Loucy (cell line): ENCODE results near the gene AFF3.

ENCODE experiments used
- H2AFZ ChIP-seq: fragments of 200-600 bp; sonication (generic); 2 replicates; pipeline ENCODE4 v1.6.0; 2016; ENCODE audit warnings: antibody characterized with exemption, mild to moderate bottlenecking, low read length, moderate library complexity
- H3F3A ChIP-seq: fragments of 200-600 bp; 2 replicates; pipeline ENCODE4 v1.6.0; 2016; ENCODE audit warnings: antibody characterized with exemption, low read depth, mild to moderate bottlenecking
- H3K27me3 ChIP-seq: fragments of 200-600 bp; sonication (generic); 2 replicates; pipeline ENCODE4 v1.6.1; 2014; ENCODE audit warnings: low read length, mild to moderate bottlenecking; ENCODE audit not compliant: insufficient read depth, poor library complexity, severe bottlenecking
- H3K36me3 ChIP-seq: fragments of 200-600 bp; sonication (generic); 2 replicates; pipeline ENCODE4 v1.6.1; 2016; ENCODE audit warnings: low read length; ENCODE audit not compliant: insufficient read depth
- H3K4me1 ChIP-seq: fragments of 200-600 bp; sonication (generic); 2 replicates; pipeline ENCODE4 v1.5.1; 2014; ENCODE audit warnings: low read length, mild to moderate bottlenecking; ENCODE audit not compliant: insufficient read depth, poor library complexity, severe bottlenecking
- H3K4me2 ChIP-seq: fragments of 200-600 bp; sonication (generic); 2 replicates; pipeline ENCODE4 v1.6.0; 2014; ENCODE audit warnings: antibody characterized with exemption, low read length, low read depth, mild to moderate bottlenecking; ENCODE audit not compliant: poor library complexity, severe bottlenecking
- H3K4me3 ChIP-seq: fragments of 200-600 bp; sonication (generic); 2 replicates; pipeline ENCODE4 v1.5.1; 2014; ENCODE audit warnings: low read length, mild to moderate bottlenecking, mixed read lengths; ENCODE audit not compliant: poor library complexity, severe bottlenecking
- H3K79me2 ChIP-seq: fragments of 200-600 bp; sonication (generic); 2 replicates; pipeline ENCODE4 v1.6.1; 2014; ENCODE audit warnings: low read length; ENCODE audit not compliant: insufficient read depth
- H3K9ac ChIP-seq: fragments of 200-600 bp; sonication (generic); 2 replicates; pipeline ENCODE4 v1.6.0; 2014; ENCODE audit warnings: mild to moderate bottlenecking, low read depth, low read length, moderate library complexity; ENCODE audit not compliant: poor library complexity, severe bottlenecking
- H3K9me2 ChIP-seq: fragments of 200-600 bp; sonication (generic); replicated peaks from 2 replicates; pipeline ENCODE4 v1.6.1; 2016; ENCODE audit warnings: low read depth, low read length, mixed read lengths
- H3K9me3 ChIP-seq: fragments of 200-600 bp; sonication (generic); 2 replicates; pipeline ENCODE4 v1.6.1; 2014; ENCODE audit warnings: mild to moderate bottlenecking, antibody characterized with exemption, low read length, low read depth; ENCODE audit not compliant: insufficient read depth
- H4K20me1 ChIP-seq: fragments of 200-600 bp; sonication (generic); 2 replicates; pipeline ENCODE4 v1.6.0; 2014; ENCODE audit warnings: antibody characterized with exemption, low read length, mild to moderate bottlenecking; ENCODE audit not compliant: insufficient read depth, poor library complexity, severe bottlenecking
- EZH2phosphoT487 ChIP-seq: fragments of 200-600 bp; IDR thresholded peaks from 2 replicates; pipeline ENCODE4 v1.6.1; 2018; ENCODE audit warnings: antibody characterized with exemption, mild to moderate bottlenecking, moderate library complexity, borderline replicate concordance
- TF ChIP-seq, protein P1 (sequence below): fragments of 200-600 bp; sonication (generic); conservative IDR thresholded peaks from 2 replicates; pipeline ENCODE4 v1.5.1; 2014; ENCODE audit warnings: mild to moderate bottlenecking, antibody characterized with exemption, low read length

The AFF3 gene

DNA sequence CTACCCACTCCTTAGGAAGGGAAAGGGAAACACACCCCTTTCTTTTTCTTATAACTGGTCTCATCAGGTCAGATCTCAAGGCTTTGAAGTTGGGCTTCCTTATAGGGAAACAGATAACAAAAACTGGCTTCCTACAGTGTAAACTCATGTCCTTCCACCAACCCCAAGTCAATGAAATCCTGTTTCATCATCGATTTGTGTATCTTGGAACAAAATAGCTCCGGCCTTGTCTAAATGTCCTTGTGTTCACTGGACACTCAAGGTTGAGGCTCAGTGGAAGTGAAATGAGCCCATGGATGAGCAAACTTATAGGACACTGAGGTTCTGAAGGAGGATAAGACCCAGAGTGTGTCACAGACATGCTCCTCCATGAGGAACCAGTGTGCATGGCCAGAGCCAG is 496.4 kb downstream of the AFF3 start:
- Histone ChIP-seq H3K4me1 (no peaks in the 10 kb centered on the region), H2AFZ (no peak overlapping the region), H3K9ac (no peak overlapping the region), H3F3A (no peaks in the 10 kb centered on the region), H3K9me3 (no peaks in the 10 kb centered on the region), H3K36me3 (no peaks in the 10 kb centered on the region), H3K4me3 (no peak overlapping the region), H3K79me2 (no peaks in the 10 kb centered on the region), H3K4me2 (no peak overlapping the region), H4K20me1 (no peaks in the 10 kb centered on the region), H3K9me2 (no peaks in the 10 kb centered on the region), H3K27me3 (no peaks in the 10 kb centered on the region)
- TF ChIP-seq, protein P1, sequence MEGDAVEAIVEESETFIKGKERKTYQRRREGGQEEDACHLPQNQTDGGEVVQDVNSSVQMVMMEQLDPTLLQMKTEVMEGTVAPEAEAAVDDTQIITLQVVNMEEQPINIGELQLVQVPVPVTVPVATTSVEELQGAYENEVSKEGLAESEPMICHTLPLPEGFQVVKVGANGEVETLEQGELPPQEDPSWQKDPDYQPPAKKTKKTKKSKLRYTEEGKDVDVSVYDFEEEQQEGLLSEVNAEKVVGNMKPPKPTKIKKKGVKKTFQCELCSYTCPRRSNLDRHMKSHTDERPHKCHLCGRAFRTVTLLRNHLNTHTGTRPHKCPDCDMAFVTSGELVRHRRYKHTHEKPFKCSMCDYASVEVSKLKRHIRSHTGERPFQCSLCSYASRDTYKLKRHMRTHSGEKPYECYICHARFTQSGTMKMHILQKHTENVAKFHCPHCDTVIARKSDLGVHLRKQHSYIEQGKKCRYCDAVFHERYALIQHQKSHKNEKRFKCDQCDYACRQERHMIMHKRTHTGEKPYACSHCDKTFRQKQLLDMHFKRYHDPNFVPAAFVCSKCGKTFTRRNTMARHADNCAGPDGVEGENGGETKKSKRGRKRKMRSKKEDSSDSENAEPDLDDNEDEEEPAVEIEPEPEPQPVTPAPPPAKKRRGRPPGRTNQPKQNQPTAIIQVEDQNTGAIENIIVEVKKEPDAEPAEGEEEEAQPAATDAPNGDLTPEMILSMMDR: no peak
- TF ChIP-seq EZH2phosphoT487: no peak

DNA sequence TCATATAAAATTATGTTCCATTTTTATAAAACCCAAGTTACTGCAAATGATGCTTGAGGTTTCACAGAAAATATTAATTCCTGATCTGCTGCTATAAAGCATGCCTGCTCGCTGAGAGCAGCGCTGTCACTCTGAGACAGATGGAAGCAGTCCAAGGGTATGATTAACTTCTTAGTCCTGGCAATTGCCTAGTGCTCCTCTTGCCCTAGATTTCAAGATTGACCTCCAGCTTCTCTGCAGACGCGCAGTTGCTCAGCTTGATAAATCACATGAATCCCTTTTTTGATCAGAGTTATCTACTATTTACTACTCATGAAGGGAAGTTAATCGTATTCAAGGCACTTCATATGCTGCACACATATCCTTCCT is 498.0 kb downstream of the AFF3 start:
- no peak for TF ChIP-seq EZH2phosphoT487
- TF ChIP-seq, protein P1: no peak
- H3F3A ChIP-seq: no peaks in the 10 kb centered on the region
- H3K79me2 ChIP-seq: no peaks in the 10 kb centered on the region
- H2AFZ ChIP-seq: no peak overlapping the region
- no peaks in the 10 kb centered on the region for H3K9me2 ChIP-seq
- H3K27me3 ChIP-seq: no peaks in the 10 kb centered on the region
- H3K4me2 ChIP-seq: no peak overlapping the region
- H4K20me1 ChIP-seq: no peaks in the 10 kb centered on the region
- H3K4me3 ChIP-seq: no peak overlapping the region
- no peaks in the 10 kb centered on the region for H3K9me3 ChIP-seq
- no peaks in the 10 kb centered on the region for H3K4me1 ChIP-seq
- no peaks in the 10 kb centered on the region for H3K36me3 ChIP-seq
- no peak overlapping the region for H3K9ac ChIP-seq

DNA sequence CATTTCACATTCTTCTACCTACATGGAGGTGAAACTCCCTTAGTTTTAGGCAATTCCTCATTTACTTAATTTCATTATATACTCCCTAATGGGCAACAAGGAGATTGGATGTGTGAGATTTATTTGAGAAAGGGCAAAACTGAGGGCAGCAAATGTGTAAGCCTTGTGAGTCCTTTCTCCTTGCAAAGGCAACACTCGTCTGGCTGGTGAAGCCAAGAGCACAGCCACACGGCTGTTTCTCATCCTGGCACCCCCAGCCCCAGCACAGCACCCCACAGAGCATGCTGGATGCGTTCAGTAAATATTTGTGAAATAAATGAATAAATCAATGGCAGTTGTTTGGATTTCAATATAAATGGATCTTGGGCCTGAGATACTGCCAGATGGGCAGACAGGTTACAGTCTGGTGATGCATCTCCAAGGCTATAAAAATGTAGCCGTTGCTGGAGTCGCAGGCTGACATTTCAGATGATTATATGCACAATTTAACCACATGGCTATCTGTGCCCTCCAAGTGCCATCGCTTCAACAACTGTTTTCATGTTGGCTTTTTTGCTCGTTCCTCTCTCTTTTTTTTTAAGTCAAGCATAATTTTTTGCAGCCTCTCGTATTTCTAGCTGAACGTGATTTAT is 498.5 kb downstream of the AFF3 start:
- H3K27me3 ChIP-seq: no peaks in the 10 kb centered on the region
- no peaks in the 10 kb centered on the region for H4K20me1 ChIP-seq
- H3K4me1 ChIP-seq: no peaks in the 10 kb centered on the region
- no peaks in the 10 kb centered on the region for H3K9me2 ChIP-seq
- no peaks in the 10 kb centered on the region for H3K79me2 ChIP-seq
- H2AFZ ChIP-seq: no peak overlapping the region
- H3K36me3 ChIP-seq: no peaks in the 10 kb centered on the region
- no peaks in the 10 kb centered on the region for H3K9me3 ChIP-seq
- no peak overlapping the region for H3K4me3 ChIP-seq
- no peak for TF ChIP-seq EZH2phosphoT487
- TF ChIP-seq, protein P1: no peak
- H3F3A ChIP-seq: no peaks in the 10 kb centered on the region
- no peak overlapping the region for H3K4me2 ChIP-seq
- H3K9ac ChIP-seq: no peak overlapping the region
